CD14-positive monocyte (primary cell): ENCODE measurements around the gene CSNK1G1. TPM values are rescaled to one million over a fixed set of nuclear protein-coding genes. Genes with fewer than 3 reads are reported as not detected.
A peak's percentile ranks its signal among the peaks of the same experiment; 100 is the strongest.

Source experiments
- DNase-seq, 3 donors: peaks; one replicate each; pipeline ENCODE4 v3.0.0-alpha.2; 2011 to 2022
- H2AFZ ChIP-seq: 2 replicates; pipeline ENCODE4 v1.6.0; 2012; ENCODE audit warnings: mild to moderate bottlenecking, low read depth, low read length, inconsistent platforms; ENCODE audit not compliant: insufficient read depth, poor library complexity, severe bottlenecking
- H3K27ac ChIP-seq, 2 donors: 1 replicate in 1 of 2; 2 replicates in 1 of 2; pipeline ENCODE4 v1.5.1; 2012 to 2013; ENCODE audit warnings: low read length in 2 of 2, control low read depth in 1 of 2, inconsistent platforms in 1 of 2, low read depth in 1 of 2, mild to moderate bottlenecking in 1 of 2
- H3K27me3 ChIP-seq, 2 donors: one replicate each; pipeline versions ENCODE4 v1.6.0 to v1.6.1; 2011 to 2013; ENCODE audit warnings: low read length in 2 of 2; ENCODE audit not compliant: control insufficient read depth in 2 of 2, insufficient read depth in 2 of 2
- H3K36me3 ChIP-seq, 2 donors: replicated peaks in 1 of 2; 1 replicate in 1 of 2; 2 replicates in 1 of 2; pipeline versions ENCODE4 v1.5.1 to v1.6.1; 2012 to 2013; ENCODE audit warnings: low read length in 2 of 2, control low read depth in 1 of 2, inconsistent platforms in 1 of 2, mild to moderate bottlenecking in 1 of 2; ENCODE audit not compliant: insufficient read depth in 2 of 2, control insufficient read depth in 1 of 2
- H3K4me1 ChIP-seq, 2 donors: 1 replicate in 1 of 2; 2 replicates in 1 of 2; pipeline versions ENCODE4 v1.5.1 to v1.6.1; 2012 to 2013; ENCODE audit warnings: low read length in 2 of 2, control low read depth in 1 of 2, inconsistent platforms in 1 of 2, mild to moderate bottlenecking in 1 of 2, moderate library complexity in 1 of 2; ENCODE audit not compliant: insufficient read depth in 2 of 2, control insufficient read depth in 1 of 2
- H3K4me2 ChIP-seq: replicated peaks from 2 replicates; pipeline ENCODE3; 2012; ENCODE audit warnings: low read length, moderate library complexity, mild to moderate bottlenecking; ENCODE audit not compliant: poor library complexity, severe bottlenecking; ENCODE audit errors: extremely low read depth
- H3K4me3 ChIP-seq, 3 experiments: fragments of 200-600 bp in 1 of 3; sonication (generic) in 1 of 3; replicated peaks in 1 of 3; 1 replicate in 2 of 3; 2 replicates in 1 of 3; pipeline ENCODE4 v1.5.1; 2011 to 2013; ENCODE audit warnings: low read length in 3 of 3, mild to moderate bottlenecking in 3 of 3, control low read depth in 2 of 3, low read depth in 2 of 3, inconsistent platforms in 1 of 3, moderate library complexity in 1 of 3
- H3K79me2 ChIP-seq: 2 replicates; pipeline ENCODE4 v1.6.0; 2012; ENCODE audit warnings: mild to moderate bottlenecking, control low read depth, inconsistent platforms, low read length, moderate library complexity; ENCODE audit not compliant: insufficient read depth
- H3K9ac ChIP-seq: 2 replicates; pipeline ENCODE4 v1.6.0; 2017; ENCODE audit warnings: low read length, mild to moderate bottlenecking; ENCODE audit not compliant: insufficient read depth, poor library complexity, severe bottlenecking
- H3K9me3 ChIP-seq, 2 donors: replicated peaks in 1 of 2; 1 replicate in 1 of 2; 2 replicates in 1 of 2; pipeline versions ENCODE4 v1.5.1 to v1.6.1; 2012 to 2013; ENCODE audit warnings: low read length in 2 of 2, control low read depth in 1 of 2; ENCODE audit not compliant: control insufficient read depth in 1 of 2, insufficient read depth in 1 of 2
- H4K20me1 ChIP-seq: 2 replicates; pipeline ENCODE4 v1.6.0; 2012; ENCODE audit warnings: mild to moderate bottlenecking, low read length, control low read depth, moderate library complexity; ENCODE audit not compliant: insufficient read depth
- H3K27ac Mint-ChIP-seq, 7 donors: one replicate each; pipeline ENCODE4 v1.8.0; 2020; ENCODE audit warnings: mild to moderate bottlenecking in 7 of 7, mixed read lengths in 7 of 7, moderate library complexity in 6 of 7, inconsistent platforms in 2 of 7
- H3K27me3 Mint-ChIP-seq, 3 donors: one replicate each; pipeline ENCODE4 v1.8.0; 2021 to 2022; ENCODE audit warnings: low read depth in 3 of 3, mild to moderate bottlenecking in 3 of 3, mixed read lengths in 3 of 3, moderate library complexity in 3 of 3, inconsistent platforms in 1 of 3
- H3K36me3 Mint-ChIP-seq, 2 donors: one replicate each; pipeline ENCODE4 v1.8.0; 2020; ENCODE audit warnings: mixed read lengths in 2 of 2, inconsistent platforms in 1 of 2, mild to moderate bottlenecking in 1 of 2
- H3K4me1 Mint-ChIP-seq: one replicate; pipeline ENCODE4 v1.8.0; 2020; ENCODE audit warnings: mild to moderate bottlenecking, mixed read lengths
- H3K4me3 Mint-ChIP-seq, 2 donors: one replicate each; pipeline ENCODE4 v1.8.0; 2020; ENCODE audit warnings: mild to moderate bottlenecking in 2 of 2, mixed read lengths in 2 of 2, moderate library complexity in 1 of 2
- H3K9me3 Mint-ChIP-seq, 7 donors: one replicate each; pipeline ENCODE4 v1.8.0; 2020 to 2022; ENCODE audit warnings: mixed read lengths in 7 of 7, mild to moderate bottlenecking in 6 of 7, moderate library complexity in 6 of 7, inconsistent platforms in 2 of 7
- WGBS: methylation state at CpG from one replicate; pipeline ENCODE4 v1.1.5; 2013; ENCODE audit warnings: missing lambda C conversion rate; ENCODE audit not compliant: insufficient coverage; 5-methylcytosine and 5-hydroxymethylcytosine counted together
- intact Hi-C, 2 donors: fragments of 100-400 bp; cut with micrococcal nuclease; formaldehyde crosslinking; loops; one replicate each; pipeline versions ENCODE4 v1.15.0 to v1.15.1; 2023
- polyA plus RNA-seq, 3 donors: library from polyadenylated mRNA; depleted of rRNA in 1 of 3; unstranded in 2 of 3; stranded (reverse) in 1 of 3; fragments of 300-500 nt in 2 of 3; fragments of >200 nt in 1 of 3; fragmentation: Illumina TruSeq in 2 of 3; gene quantifications; 1 replicate in 2 of 3; 2 replicates in 1 of 3; pipeline ENCODE4 v1.2.3, GENCODE V29; 2012 to 2021
- TF ChIP-seq, protein P1 (sequence below): fragments of 200-600 bp; IDR thresholded peaks from one replicate; pipeline ENCODE4 v1.8.0; 2022; ENCODE audit warnings: antibody characterized with exemption, mild to moderate bottlenecking

CSNK1G1 gene
- polyA plus RNA-seq, 3 donors = 4.3 to 8.6 (median 7.7) TPM

GRCh38 chr15:64264502-64264901 is 91.5 kb downstream of the CSNK1G1 start:
- H3K27me3 Mint-ChIP-seq = no peaks in the 10 kb centered on the region
- Histone ChIP-seq H3K4me3 (no peak overlapping the region), H3K9me3 (peaks cover 0 to 7% of the 10 kb centered on the region in 2 donors), H3K27ac (no peak overlapping the region), H3K4me2 (no peak overlapping the region), H3K27me3 (no peaks in the 10 kb centered on the region), H3K4me1 (peaks cover 4 to 7% of the 10 kb centered on the region in 2 donors), H2AFZ (no peak overlapping the region), H4K20me1 (peaks cover 11% of the 10 kb centered on the region), H3K36me3 (peaks cover 0 to 12% of the 10 kb centered on the region in 2 donors), H3K9ac (no peak overlapping the region), H3K79me2 (peaks cover 39% of the 10 kb centered on the region)
- TF ChIP-seq, protein P1, sequence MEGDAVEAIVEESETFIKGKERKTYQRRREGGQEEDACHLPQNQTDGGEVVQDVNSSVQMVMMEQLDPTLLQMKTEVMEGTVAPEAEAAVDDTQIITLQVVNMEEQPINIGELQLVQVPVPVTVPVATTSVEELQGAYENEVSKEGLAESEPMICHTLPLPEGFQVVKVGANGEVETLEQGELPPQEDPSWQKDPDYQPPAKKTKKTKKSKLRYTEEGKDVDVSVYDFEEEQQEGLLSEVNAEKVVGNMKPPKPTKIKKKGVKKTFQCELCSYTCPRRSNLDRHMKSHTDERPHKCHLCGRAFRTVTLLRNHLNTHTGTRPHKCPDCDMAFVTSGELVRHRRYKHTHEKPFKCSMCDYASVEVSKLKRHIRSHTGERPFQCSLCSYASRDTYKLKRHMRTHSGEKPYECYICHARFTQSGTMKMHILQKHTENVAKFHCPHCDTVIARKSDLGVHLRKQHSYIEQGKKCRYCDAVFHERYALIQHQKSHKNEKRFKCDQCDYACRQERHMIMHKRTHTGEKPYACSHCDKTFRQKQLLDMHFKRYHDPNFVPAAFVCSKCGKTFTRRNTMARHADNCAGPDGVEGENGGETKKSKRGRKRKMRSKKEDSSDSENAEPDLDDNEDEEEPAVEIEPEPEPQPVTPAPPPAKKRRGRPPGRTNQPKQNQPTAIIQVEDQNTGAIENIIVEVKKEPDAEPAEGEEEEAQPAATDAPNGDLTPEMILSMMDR = no peak
- H3K4me1 Mint-ChIP-seq = peaks cover 13% of the 10 kb centered on the region
- intact Hi-C loops = no loop called here
- H3K36me3 Mint-ChIP-seq = peaks cover 21 to 41% of the 10 kb centered on the region in 2 donors
- peaks cover 3 to 17% (median 9%) of the 10 kb centered on the region in 7 donors for H3K9me3 Mint-ChIP-seq
- no peak overlapping the region for H3K4me3 Mint-ChIP-seq
- H3K27ac Mint-ChIP-seq = no peak overlapping the region
- no CpG with 5 or more reads among the region's 4 CpGs for WGBS
- no peak for DNase-seq

DNA sequence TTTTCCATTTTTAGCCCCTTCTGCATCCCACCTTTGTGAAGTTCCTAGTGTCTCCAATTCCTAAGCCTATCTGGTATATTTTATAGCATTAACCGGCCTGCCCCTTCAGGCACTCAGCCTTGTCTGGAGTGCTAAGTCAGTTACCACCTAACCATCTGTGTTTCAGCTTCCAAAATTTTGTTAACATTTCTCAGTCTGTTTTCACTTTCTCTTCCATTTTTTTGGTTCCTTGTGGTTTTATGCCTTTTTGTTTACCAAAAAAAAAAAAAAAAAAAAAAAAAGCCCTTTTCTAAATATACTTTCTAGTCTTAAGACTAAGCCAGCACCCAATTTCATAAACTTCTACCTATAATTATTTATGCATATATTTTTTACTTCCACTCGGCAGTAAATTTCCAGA is 92.4 kb downstream of the CSNK1G1 start:
- Histone ChIP-seq H3K4me3 (no peak overlapping the region), H3K27me3 (no peaks in the 10 kb centered on the region), H2AFZ (no peak overlapping the region), H3K4me1 (peaks cover 4 to 7% of the 10 kb centered on the region in 2 donors), H3K9ac (no peak overlapping the region), H3K9me3 (peaks cover 0 to 7% of the 10 kb centered on the region in 2 donors), H3K79me2 (peaks cover 35% of the 10 kb centered on the region), H3K27ac (peak overlapping the region in 1 of 2 donors; percentile 17), H3K4me2 (no peak overlapping the region), H4K20me1 (peaks cover 12% of the 10 kb centered on the region), H3K36me3 (peaks cover 0 to 12% of the 10 kb centered on the region in 2 donors)
- H3K27ac Mint-ChIP-seq = peak overlapping the region in 4 of 7 donors; percentile 74 to 88 (median 79)
- H3K9me3 Mint-ChIP-seq = peaks cover 3 to 17% (median 9%) of the 10 kb centered on the region in 7 donors
- TF ChIP-seq, protein P1 = no peak
- H3K27me3 Mint-ChIP-seq = no peaks in the 10 kb centered on the region
- H3K4me3 Mint-ChIP-seq = no peak overlapping the region
- intact Hi-C loops = no loop called here
- no peak for DNase-seq
- H3K4me1 Mint-ChIP-seq = peaks cover 13% of the 10 kb centered on the region
- H3K36me3 Mint-ChIP-seq = peaks cover 17 to 39% of the 10 kb centered on the region in 2 donors
- no CpG with 5 or more reads among the region's 2 CpGs for WGBS
